ENCODE measurements around the gene OSM.
A peak's percentile ranks its signal among the peaks of the same experiment; 100 is the strongest.

The OSM gene

GRCh38 chr22:30266445-30267381 is at the start of gene OSM:
Gene OSM, minus strand, starts transcription at chr22:30266851. Its CDS starts 52 bp downstream, at chr22:30266799.
- DNase-seq (ENCODE audit: low read depth in 2 of 2): peak in 1 of 2 donors; percentile 50

DNA sequence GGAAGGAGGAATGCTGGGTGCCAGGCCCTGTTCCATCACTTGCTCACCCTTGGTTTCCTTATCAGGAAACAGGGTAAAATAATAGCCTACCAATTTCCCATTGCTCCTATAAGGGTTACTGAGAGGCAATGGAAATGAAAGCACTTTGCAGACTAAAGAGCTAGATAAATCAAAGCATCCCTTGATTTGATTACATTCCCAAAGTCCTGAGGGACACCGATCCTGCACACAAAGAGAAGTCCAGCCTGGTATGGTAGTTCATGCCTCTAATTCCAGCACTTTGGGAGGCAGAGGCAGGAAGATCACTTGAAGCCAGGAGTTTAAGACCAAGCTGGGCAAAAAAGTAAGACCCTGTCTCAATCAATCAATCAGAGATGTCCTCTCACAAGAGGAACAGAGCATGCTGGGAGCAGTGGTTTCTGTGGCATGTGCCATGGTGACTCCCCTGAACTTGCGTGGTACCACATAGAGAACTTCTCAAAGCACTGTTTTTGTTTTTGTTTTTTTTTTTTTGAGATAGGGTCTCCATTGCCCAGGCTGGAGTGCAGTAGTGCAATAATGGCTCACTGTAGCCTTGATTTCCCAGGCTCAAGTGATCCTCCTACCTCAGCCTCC is 49.4 kb upstream of the OSM start:
- DNase-seq (ENCODE audit: low read depth in 2 of 2): no peak

DNA sequence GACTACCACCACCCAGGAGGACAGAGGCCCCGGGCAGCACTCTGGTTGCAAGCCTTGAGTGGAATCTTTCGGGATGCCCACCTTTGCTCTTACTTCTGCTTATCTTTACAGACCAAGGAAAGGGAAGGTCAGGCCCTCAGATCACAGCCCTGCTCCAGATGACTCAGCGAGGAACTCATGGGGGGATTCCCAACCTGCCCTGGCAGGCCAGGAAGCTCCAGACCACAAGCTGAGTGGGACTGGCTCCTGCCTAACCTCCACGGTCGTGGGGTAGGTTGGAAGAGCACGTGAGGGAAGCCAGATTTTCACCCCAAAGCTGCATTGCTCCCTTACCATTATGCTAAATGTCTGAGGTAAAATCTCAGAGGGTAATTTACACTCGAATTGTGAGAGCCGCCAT is 48.3 kb upstream of the OSM start:
- DNase-seq (ENCODE audit: low read depth in 2 of 2): peak in 1 of 2 donors; percentile 30

- DNase-seq (ENCODE audit: low read depth in 2 of 2): no peak
These were observed 47.1 kb upstream of the OSM start for GRCh38 chr22:30313527-30314363.

- DNase-seq (ENCODE audit: low read depth in 2 of 2): no peak
These were observed 45.4 kb upstream of the OSM start for GRCh38 chr22:30312053-30312452.

GRCh38 chr22:30310881-30311771 is 44.5 kb upstream of the OSM start:
- DNase-seq (ENCODE audit: low read depth in 2 of 2): no peak

- DNase-seq (ENCODE audit: low read depth in 2 of 2): no peak
These were observed 43.5 kb upstream of the OSM start for GRCh38 chr22:30309951-30310741.

- DNase-seq (ENCODE audit: low read depth in 2 of 2): no peak
These were observed 42.0 kb upstream of the OSM start for GRCh38 chr22:30308518-30309230.

GRCh38 chr22:30308093-30308492 is 41.4 kb upstream of the OSM start:
- no peak for DNase-seq (ENCODE audit: low read depth in 2 of 2)

DNA sequence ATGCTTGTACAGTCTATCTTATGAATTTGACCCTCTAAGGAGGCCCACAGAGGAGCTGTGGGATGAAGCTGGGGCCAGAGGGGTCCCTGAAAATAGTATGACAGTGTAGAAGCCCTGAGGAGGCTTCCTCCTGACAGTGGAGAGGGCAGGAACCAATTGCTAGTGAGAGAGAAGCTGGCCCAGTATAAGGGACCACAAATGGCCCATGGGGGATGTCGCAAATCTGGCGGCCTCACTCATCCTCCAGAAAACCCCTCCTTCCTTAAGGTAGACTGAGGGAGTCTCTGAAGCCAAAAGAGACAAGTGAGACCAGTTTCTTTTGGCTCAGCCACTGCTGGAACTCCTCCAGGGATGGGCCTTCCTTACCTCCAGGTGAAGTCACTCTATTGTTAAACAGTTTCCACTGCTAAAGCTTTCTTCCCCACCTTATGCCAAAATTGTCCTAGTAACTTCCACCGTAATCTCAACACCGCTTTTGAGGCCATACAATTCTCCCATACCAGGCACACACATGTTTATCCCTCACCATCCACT is 40.5 kb upstream of the OSM start:
- no peak for DNase-seq (ENCODE audit: low read depth in 2 of 2)

- no peak for DNase-seq (ENCODE audit: low read depth in 2 of 2)
These were observed 40.0 kb upstream of the OSM start for GRCh38 chr22:30306627-30307011.

DNA sequence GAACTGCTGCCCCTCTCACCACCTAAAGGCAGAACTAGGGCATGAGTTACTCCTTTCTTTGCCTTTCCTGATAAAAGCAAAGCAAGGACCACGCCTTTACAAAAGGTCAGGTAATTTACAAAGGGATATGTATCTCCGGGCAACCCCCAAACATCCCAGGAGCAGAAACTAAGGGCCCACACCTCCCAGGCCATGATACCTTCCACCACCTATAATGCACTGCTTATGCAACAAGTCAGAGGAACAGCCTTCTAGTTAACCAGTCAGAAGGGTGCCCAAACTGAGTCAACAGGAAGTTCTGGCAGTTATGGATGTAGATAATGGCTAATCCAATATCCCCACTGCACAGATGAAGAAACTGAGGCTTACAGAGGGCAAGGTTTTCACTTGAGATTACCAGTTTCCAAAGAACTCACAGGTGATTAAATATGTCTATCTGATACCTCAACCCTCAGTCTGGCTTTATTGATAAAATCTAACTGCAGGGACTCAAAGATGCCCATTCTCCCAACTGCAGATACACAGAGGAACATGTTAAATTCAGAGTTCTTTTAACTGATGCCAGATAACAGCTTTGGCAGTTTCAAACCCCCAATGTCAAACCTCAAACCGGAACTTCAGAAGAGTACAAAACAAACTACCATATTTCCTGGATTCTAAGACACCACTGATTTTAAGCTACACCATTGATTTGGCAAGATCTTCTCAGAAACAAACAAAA is 39.4 kb upstream of the OSM start:
- no peak for DNase-seq (ENCODE audit: low read depth in 2 of 2)

DNA sequence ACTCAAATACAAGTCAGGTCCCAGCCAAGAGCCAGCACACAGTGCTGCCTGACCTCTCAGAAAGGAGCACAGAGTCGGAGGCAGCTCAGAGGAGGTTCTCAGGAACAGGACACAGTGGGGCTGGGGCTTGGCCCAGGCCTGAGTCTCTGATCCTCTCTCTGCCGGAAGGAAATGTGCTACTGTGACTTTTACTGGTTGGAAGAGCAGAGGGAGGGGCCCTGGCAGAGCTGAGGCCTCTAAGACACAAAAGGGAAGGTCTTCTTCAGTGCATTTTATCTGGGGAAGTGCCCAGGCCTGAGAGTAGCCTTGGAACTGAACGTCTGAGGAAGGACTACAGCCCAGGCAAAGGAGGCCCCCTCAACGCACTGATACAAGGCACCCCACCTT is 38.9 kb upstream of the OSM start:
- DNase-seq (ENCODE audit: low read depth in 2 of 2): no peak

DNA sequence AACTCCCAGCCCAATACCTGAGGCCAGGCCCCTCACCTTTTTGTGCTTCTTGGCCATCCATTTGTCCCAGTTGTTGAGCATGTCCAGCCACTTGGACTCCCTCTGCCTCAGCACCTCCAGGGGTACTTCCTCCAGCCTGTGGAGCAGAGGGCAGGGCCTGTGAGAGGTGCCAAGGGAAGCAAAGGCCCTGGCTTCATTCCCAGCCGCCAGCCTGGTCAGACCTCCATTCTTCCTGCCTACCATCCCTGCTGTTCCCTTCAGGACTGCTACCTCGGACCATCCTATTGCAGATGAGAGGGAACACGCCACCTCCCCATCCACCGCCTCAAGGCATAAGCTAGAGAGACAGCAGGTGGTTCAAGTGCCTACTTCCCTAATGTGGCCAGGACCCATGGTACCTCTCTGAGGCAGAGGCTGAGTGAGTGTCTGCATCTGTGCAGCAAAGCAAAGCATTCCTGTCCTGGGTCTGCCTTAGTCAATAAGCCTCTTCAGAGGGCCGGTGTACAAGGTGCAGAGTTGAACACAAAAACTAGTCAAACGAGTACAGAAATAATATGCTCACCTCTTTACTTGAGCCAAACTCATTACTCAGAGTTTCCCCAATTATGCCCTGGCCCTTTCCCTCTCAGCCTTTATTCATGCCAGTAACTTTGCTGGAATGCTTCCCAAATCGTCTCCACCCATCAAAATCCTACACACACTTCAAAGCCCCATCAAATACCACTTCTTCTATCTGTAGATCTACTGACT is 38.0 kb upstream of the OSM start:
- DNase-seq (ENCODE audit: low read depth in 2 of 2): no peak

DNA sequence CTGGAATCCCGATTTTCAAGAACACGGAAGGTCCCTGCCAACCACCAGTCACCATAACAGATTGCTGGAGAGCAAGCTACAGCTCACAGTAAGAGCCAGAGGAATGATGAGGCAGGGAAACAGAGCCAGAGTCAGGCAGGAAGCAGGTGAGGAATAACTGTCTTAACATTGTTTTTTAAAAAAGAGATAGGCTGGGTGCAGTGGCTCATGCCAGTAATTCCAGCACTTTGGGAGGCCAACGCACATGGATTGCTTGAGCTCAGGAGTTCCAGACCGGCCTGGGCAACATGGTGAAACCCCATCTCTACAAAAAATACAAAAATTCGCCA is 36.1 kb upstream of the OSM start:
- DNase-seq (ENCODE audit: low read depth in 2 of 2): no peak

DNA sequence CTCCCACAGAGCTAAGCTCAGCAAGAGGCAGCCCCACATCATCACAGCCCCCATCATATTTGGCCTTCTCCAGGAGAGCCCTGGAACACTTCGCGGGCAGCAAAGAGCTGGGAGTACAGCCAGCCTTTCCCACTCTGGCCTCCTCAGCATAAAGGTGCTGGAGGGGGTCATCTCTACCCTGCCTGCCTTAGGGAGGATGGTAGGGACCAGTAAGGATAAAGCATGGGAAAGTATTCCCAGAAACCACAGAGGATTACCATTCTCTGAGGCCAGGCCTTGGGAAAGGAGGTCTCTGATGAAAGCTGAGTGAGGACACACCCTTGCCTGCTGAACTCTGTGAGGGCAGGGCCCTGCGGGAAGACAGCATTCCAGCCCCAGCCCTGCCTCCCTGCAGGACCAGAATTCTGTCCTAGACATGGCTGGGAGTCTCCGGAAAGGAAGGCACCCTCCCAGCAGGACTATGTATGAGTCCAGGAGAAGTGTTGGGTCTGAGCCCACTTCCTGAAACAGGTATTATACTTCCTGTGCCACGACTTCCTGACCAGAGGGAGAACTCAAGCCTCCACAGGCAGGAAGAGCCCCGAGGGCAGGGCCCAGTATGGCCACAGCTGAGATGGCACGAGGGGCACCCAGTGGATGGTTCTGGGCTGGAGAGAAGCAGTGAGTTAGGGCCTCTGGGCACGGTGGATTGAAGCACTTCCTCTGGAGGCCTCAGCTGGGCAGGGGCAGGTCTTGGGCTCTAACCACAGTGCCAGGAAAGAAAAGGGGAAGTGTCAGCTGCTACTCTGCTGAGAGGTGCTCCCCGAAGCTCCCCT is 35.6 kb upstream of the OSM start:
- no peak for DNase-seq (ENCODE audit: low read depth in 2 of 2)

DNA sequence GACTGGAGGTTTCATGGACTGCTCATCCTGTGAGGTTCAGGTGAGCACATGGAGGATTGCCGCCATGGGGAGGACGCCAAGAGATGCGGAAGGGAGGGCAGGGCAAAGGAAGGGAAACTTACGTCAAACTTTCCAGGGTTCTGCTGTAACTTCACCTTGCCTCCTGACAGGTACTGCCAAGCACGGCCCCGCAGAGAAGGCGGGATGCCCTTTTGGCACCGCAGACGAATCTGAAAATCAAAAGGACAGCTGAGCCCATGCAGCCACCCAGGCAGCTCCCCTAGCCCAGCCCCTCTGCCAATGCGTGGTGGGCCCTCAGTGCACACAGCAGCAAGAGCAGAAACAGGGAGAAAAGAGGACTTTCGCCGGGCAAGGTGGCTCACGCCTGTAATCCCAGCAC is 32.7 kb upstream of the OSM start:
- DNase-seq (ENCODE audit: low read depth in 2 of 2): no peak

Data from activated CD8-positive, alpha-beta memory T cell treated with anti-CD3 and anti-CD28 coated beads for 4 hours (primary cell).